Ovary (tissue), 3 donors: Measurements from ENCODE around the gene MACO1.

Experiments
- CTCF ChIP-seq, 3 donors: fragments of 450-650 bp in 2 of 3; fragments of 200-600 bp in 1 of 3; IDR thresholded peaks; one replicate each; pipeline versions ENCODE4 v1.5.1 to v1.8.0; 2016 to 2022; ENCODE audit warnings: antibody characterized with exemption in 3 of 3, mild to moderate bottlenecking in 1 of 3
- EP300 ChIP-seq: sonication (generic); formaldehyde crosslinking; IDR thresholded peaks from one replicate; pipeline ENCODE4 v1.6.1; 2017; ENCODE audit warnings: antibody characterized with exemption
- POLR2A ChIP-seq: fragments of 450-650 bp; IDR thresholded peaks from one replicate; pipeline ENCODE4 v1.6.1; 2017; ENCODE audit warnings: antibody characterized with exemption, mild to moderate bottlenecking, moderate library complexity
- donor health status: DM: no; HTN: no; CAD: no.

GRCh38 chr1:25469177-25469576 is 38.5 kb downstream of the MACO1 start:
- TF ChIP-seq CTCF (IDR thresholded peaks at IDR 0.05), result no peak
- TF ChIP-seq POLR2A, result no peak
- TF ChIP-seq EP300, result no peak
